Neural progenitor cell (in vitro differentiated cells): ENCODE results near the gene AIF1. TPM values are rescaled to one million over a fixed set of nuclear protein-coding genes. Genes with fewer than 3 reads are reported as not detected.
A peak's percentile ranks its signal among the peaks of the same experiment; 100 is the strongest.

Experiments
- DNase-seq: peaks from one replicate; pipeline ENCODE4 v3.0.0-alpha.2; 2016; ENCODE audit warnings: low spot score
- H2AFZ ChIP-seq: fragments of 200-600 bp; sonication (generic); replicated peaks from 2 replicates; pipeline ENCODE4 v1.6.1; 2016; ENCODE audit warnings: antibody characterized with exemption
- H3F3A ChIP-seq: fragments of 200-600 bp; sonication (generic); 2 replicates; pipeline ENCODE4 v1.6.1; 2016; ENCODE audit warnings: antibody characterized with exemption, low read depth
- H3K27ac ChIP-seq: fragments of 200-600 bp; sonication (generic); 2 replicates; pipeline ENCODE4 v1.5.1; 2016; ENCODE audit warnings: mild to moderate bottlenecking
- H3K27me3 ChIP-seq: fragments of 200-600 bp; sonication (generic); 2 replicates; pipeline ENCODE4 v1.6.1; 2016; ENCODE audit warnings: mild to moderate bottlenecking, moderate library complexity
- H3K36me3 ChIP-seq: fragments of 200-600 bp; sonication (generic); 2 replicates; pipeline ENCODE4 v1.5.1; 2016
- H3K4me1 ChIP-seq: fragments of 200-600 bp; sonication (generic); 2 replicates; pipeline ENCODE4 v1.6.1; 2016; ENCODE audit warnings: mixed run types
- H3K4me2 ChIP-seq: fragments of 200-600 bp; sonication (generic); 2 replicates; pipeline ENCODE4 v1.6.1; 2016
- H3K4me3 ChIP-seq: fragments of 200-600 bp; sonication (generic); 2 replicates; pipeline ENCODE4 v1.5.1; 2016
- H3K79me2 ChIP-seq: fragments of 200-600 bp; sonication (generic); 2 replicates; pipeline ENCODE4 v1.6.1; 2016; ENCODE audit warnings: low read depth
- H3K9ac ChIP-seq: fragments of 200-600 bp; sonication (generic); 2 replicates; pipeline ENCODE4 v1.6.1; 2016
- H3K9me3 ChIP-seq: fragments of 200-600 bp; sonication (generic); 2 replicates; pipeline ENCODE4 v1.5.1; 2016; ENCODE audit warnings: low read depth
- H4K20me1 ChIP-seq: fragments of 200-600 bp; sonication (generic); 2 replicates; pipeline ENCODE4 v1.6.1; 2016; ENCODE audit warnings: low read depth
- H3K27ac Mint-ChIP-seq: 3 replicates; pipeline ENCODE4 v1.8.0; 2021; ENCODE audit warnings: mixed read lengths
- H3K27me3 Mint-ChIP-seq: 2 replicates; pipeline ENCODE4 v1.8.0; 2022; ENCODE audit warnings: low read depth, mild to moderate bottlenecking, inconsistent platforms, moderate library complexity, mixed read lengths; ENCODE audit not compliant: insufficient read depth
- H3K36me3 Mint-ChIP-seq: 3 replicates; pipeline ENCODE4 v1.8.0; 2021; ENCODE audit warnings: mixed read lengths
- H3K4me1 Mint-ChIP-seq: 3 replicates; pipeline ENCODE4 v1.8.0; 2021; ENCODE audit warnings: mixed read lengths
- H3K4me3 Mint-ChIP-seq: 3 replicates; pipeline ENCODE4 v1.8.0; 2021; ENCODE audit warnings: mild to moderate bottlenecking, moderate library complexity, mixed read lengths
- H3K9me3 Mint-ChIP-seq: 3 replicates; pipeline ENCODE4 v1.8.0; 2020; ENCODE audit warnings: mixed read lengths
- EZH2 ChIP-seq: fragments of 200-600 bp; sonication (generic); IDR thresholded peaks from 2 replicates; pipeline ENCODE4 v1.6.1; 2017; ENCODE audit warnings: antibody characterized with exemption, mild to moderate bottlenecking, moderate library complexity
- EZH2phosphoT487 ChIP-seq: fragments of 200-600 bp; sonication (generic); IDR thresholded peaks from 2 replicates; pipeline ENCODE4 v1.6.1; 2017; ENCODE audit warnings: antibody characterized with exemption
- total RNA-seq: library from RNA; depleted of rRNA; stranded (reverse); fragments of >200 nt; gene quantifications from 2 replicates; pipeline ENCODE4 v1.2.3, GENCODE V29; 2015; ENCODE audit warnings: low replicate concordance
- TF ChIP-seq, protein P1 (sequence below): fragments of 200-600 bp; sonication (generic); IDR thresholded peaks from 2 replicates; pipeline ENCODE4 v1.5.1; 2017; ENCODE audit warnings: antibody characterized with exemption, mild to moderate bottlenecking

Gene AIF1
- total RNA-seq, 1 donor from 2014 or later = not detected

DNA sequence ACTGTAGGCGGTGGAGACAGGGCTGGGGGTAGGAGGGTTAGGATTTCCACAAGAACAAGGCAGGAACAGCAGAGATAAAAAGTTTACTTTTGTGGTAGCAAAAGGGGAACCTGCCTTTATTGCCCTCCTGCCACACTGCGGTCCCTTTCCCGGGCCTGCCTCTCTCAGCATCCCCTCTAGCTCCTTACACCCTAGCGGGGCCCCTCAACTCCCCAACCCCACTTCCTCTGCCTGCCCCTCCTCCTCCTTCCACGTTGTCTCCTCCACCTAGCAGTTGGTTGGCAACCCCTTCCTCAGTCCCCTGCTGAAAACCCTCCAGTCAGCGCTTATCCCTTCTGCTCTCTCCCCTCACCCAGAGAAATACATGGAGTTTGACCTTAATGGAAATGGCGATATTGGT is 714 bp downstream of the AIF1 start:
- Histone ChIP-seq H3K27me3 (no peaks in the 10 kb centered on the region), H3K4me2 (no peak overlapping the region), H2AFZ (no peak overlapping the region), H4K20me1 (no peaks in the 10 kb centered on the region), H3K36me3 (no peaks in the 10 kb centered on the region), H3K27ac (no peak overlapping the region), H3K4me1 (no peaks in the 10 kb centered on the region), H3K9me3 (no peaks in the 10 kb centered on the region), H3K4me3 (no peak overlapping the region), H3K79me2 (peaks cover 7% of the 10 kb centered on the region), H3K9ac (no peak overlapping the region), H3F3A (peaks cover 20% of the 10 kb centered on the region)
- no peak for TF ChIP-seq EZH2
- DNase-seq = no peak
- Mint-ChIP-seq H3K36me3 (no peaks in the 10 kb centered on the region), H3K4me1 (peaks cover 16% of the 10 kb centered on the region), H3K27me3 (peaks cover 4% of the 10 kb centered on the region), H3K9me3 (no peaks in the 10 kb centered on the region), H3K4me3 (no peak overlapping the region), H3K27ac (no peak overlapping the region)

DNA sequence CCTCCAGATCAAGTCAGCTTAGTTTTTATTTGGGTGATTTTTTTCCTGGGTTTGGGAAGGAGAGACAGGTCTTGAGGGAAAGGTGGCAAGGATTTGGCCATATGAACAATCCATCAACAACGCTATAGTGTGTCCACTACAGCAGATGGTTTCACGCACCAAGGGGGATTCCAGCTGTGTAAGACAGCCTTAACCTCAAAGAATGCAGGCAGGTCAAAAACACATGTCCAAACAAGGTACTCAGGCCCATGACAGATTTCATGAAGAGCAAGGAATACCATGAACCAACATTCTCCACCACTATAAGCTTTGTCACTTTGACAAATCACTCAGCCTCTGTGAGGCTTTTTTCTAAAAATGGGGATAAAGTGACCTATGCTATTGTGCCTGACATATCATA is 2.0 kb downstream of the AIF1 start:
- no peak overlapping the region for H3K4me3 ChIP-seq
- H3K27ac ChIP-seq = no peak overlapping the region
- Mint-ChIP-seq H3K9me3 (no peaks in the 10 kb centered on the region), H3K4me3 (no peak overlapping the region), H3K4me1 (peaks cover 21% of the 10 kb centered on the region), H3K36me3 (no peaks in the 10 kb centered on the region), H3K27ac (peak overlapping the region; percentile 24), H3K27me3 (peaks cover 4% of the 10 kb centered on the region)
- H3K4me1 ChIP-seq = peaks cover under 1% of the 10 kb centered on the region
- H3K79me2 ChIP-seq = peaks cover 19% of the 10 kb centered on the region
- H3K27me3 ChIP-seq = no peaks in the 10 kb centered on the region
- TF ChIP-seq EZH2 (no peak), EZH2phosphoT487 (no peak)
- TF ChIP-seq, protein P1, sequence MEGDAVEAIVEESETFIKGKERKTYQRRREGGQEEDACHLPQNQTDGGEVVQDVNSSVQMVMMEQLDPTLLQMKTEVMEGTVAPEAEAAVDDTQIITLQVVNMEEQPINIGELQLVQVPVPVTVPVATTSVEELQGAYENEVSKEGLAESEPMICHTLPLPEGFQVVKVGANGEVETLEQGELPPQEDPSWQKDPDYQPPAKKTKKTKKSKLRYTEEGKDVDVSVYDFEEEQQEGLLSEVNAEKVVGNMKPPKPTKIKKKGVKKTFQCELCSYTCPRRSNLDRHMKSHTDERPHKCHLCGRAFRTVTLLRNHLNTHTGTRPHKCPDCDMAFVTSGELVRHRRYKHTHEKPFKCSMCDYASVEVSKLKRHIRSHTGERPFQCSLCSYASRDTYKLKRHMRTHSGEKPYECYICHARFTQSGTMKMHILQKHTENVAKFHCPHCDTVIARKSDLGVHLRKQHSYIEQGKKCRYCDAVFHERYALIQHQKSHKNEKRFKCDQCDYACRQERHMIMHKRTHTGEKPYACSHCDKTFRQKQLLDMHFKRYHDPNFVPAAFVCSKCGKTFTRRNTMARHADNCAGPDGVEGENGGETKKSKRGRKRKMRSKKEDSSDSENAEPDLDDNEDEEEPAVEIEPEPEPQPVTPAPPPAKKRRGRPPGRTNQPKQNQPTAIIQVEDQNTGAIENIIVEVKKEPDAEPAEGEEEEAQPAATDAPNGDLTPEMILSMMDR = no peak
- no peak overlapping the region for H3K4me2 ChIP-seq
- no peak overlapping the region for H2AFZ ChIP-seq
- H3K36me3 ChIP-seq = no peaks in the 10 kb centered on the region
- H3K9ac ChIP-seq = no peak overlapping the region
- peaks cover 26% of the 10 kb centered on the region for H3F3A ChIP-seq
- H4K20me1 ChIP-seq = peaks cover 1% of the 10 kb centered on the region
- DNase-seq = no peak
- no peaks in the 10 kb centered on the region for H3K9me3 ChIP-seq

DNA sequence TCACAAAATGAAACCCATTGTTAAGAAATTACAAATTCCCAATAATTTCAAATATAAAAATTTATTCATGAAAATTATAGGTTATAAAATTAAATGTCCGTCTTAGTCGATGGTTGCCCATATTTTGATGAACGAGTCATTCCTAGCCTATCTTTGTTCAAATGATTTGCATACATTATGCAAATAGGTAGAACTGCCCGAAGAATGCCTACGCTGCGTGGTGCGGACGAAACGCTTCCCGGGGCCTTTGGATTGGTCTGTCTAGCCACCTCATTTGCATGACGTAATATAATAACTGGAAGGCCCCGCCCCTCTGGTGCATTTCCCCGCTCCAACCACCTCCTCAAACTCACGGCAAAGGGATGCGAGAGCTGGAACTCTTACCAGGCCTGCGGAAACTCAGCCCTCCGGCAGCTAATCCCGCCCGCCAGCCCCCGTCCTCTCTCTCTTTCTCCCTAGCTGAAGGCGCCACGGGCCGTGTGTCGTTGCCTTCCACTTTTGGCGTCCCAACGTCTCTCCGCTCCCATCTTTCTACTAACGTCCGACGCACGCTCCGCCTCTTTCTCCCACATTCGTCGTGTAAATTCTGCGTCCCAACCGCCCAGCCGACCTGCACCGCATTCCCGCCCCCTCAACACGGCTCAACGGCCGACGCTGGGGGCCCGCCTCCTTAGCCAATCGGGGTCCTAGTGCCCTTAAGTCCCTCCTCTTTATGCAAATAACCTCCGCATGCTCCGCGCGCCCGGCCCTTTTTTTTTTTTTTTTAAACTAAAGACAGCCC is 5.0 kb downstream of the AIF1 start:
- H3K9me3 ChIP-seq = no peaks in the 10 kb centered on the region
- DNase-seq = peak; percentile 100
- peak overlapping the region; percentile 89 for H3K4me3 ChIP-seq

DNA sequence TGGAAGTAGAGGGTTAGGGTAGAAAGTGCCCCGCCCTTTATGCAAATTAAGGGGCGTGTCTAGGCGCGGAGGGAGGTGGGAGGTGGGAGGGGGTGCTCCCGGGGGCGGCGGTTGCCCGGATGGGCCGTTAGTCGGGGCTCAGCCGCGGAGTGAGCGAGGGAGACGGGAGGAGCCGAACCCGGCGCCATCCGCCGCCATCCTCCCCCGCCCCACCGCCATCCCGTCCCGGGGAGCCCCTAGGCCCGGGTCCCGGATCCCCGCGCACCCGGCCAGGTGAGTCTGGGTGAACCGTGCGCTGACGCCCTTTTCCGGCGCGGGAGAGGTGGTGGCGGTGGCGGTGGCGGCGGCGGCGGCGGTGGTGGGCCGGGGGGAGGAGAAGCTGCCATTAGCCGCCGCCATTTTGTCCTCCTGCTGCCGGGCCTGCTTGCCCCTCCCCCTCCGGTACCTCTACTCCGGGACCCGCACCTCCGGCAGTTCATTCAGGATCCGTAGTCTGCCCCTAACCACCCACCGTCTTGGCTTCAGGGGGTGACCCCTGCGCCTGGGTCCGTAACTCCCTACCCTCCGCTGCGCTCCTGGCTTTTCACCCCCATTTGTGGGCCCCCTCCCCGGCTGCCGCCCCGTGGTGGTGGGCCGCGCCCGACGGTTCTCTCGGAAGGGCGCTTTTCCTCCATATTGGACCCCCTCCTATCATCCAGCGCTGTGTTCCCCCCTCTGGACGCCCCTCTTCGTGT is 5.7 kb downstream of the AIF1 start, which contains the start of gene PRRC2A:
Gene PRRC2A, plus strand, starts transcription at position 130 of the 734 bp plus-strand sequence. CDS start 2,075 bp downstream, outside the sequence.
- H3K9me3 ChIP-seq = no peaks in the 10 kb centered on the region
- peaks cover 57% of the 10 kb centered on the region for H3K79me2 ChIP-seq
- H3K27ac ChIP-seq = peak within 1 kb of the TSS; percentile 100
- H4K20me1 ChIP-seq = peaks cover 35% of the 10 kb centered on the region
- peaks cover 47% of the 10 kb centered on the region for H3F3A ChIP-seq
- H3K27me3 ChIP-seq = no peaks in the 10 kb centered on the region
- peaks cover 16% of the 10 kb centered on the region for H3K36me3 ChIP-seq
- Mint-ChIP-seq H3K9me3 (no peaks in the 10 kb centered on the region), H3K4me1 (peaks cover 24% of the 10 kb centered on the region), H3K27me3 (peaks cover 3% of the 10 kb centered on the region), H3K4me3 (peak within 1 kb of the TSS; percentile 91), H3K36me3 (peaks cover 26% of the 10 kb centered on the region), H3K27ac (peak within 1 kb of the TSS; percentile 98)
- H3K9ac ChIP-seq = peak within 1 kb of the TSS; percentile 97
- H3K4me2 ChIP-seq = peak within 1 kb of the TSS; percentile 93
- TF ChIP-seq EZH2 (no peak), EZH2phosphoT487 (no peak)
- TF ChIP-seq, protein P1 = no peak
- peak within 1 kb of the TSS; percentile 89 for H3K4me3 ChIP-seq
- DNase-seq = peak; percentile 90
- peak within 1 kb of the TSS; percentile 40 for H2AFZ ChIP-seq
- peaks cover 11% of the 10 kb centered on the region for H3K4me1 ChIP-seq

More for the DNA sequence above, 5.0 kb downstream of the AIF1 start:
- Histone ChIP-seq H3K4me2 (peak overlapping the region; percentile 69), H4K20me1 (peaks cover 28% of the 10 kb centered on the region), H3F3A (peaks cover 43% of the 10 kb centered on the region), H2AFZ (peak overlapping the region; percentile 40), H3K9ac (peak overlapping the region; percentile 55), H3K79me2 (peaks cover 49% of the 10 kb centered on the region), H3K27ac (peak overlapping the region; percentile 100), H3K4me1 (peaks cover 11% of the 10 kb centered on the region), H3K36me3 (peaks cover 10% of the 10 kb centered on the region), H3K27me3 (no peaks in the 10 kb centered on the region)
- H3K4me1 Mint-ChIP-seq = peaks cover 28% of the 10 kb centered on the region
- peaks cover 21% of the 10 kb centered on the region for H3K36me3 Mint-ChIP-seq
- TF ChIP-seq EZH2phosphoT487 = no peak
- H3K4me3 Mint-ChIP-seq = peak overlapping the region; percentile 91
- peaks cover 3% of the 10 kb centered on the region for H3K27me3 Mint-ChIP-seq
- peak overlapping the region; percentile 98 for H3K27ac Mint-ChIP-seq
- H3K9me3 Mint-ChIP-seq = no peaks in the 10 kb centered on the region
